IPS DF 6.9 (cell line): ENCODE data around the gene ADAMTS20.

Experiments used
- DNase-seq: peaks from one replicate; pipeline ENCODE4 v3.0.0-alpha.2; 2013; ENCODE audit warnings: low read depth, low spot score
- H3K27ac ChIP-seq: one replicate; pipeline ENCODE4 v1.5.1; 2013; ENCODE audit warnings: low read length, control low read depth
- H3K27me3 ChIP-seq: 2 replicates; pipeline ENCODE4 v1.6.1; 2013; ENCODE audit warnings: mild to moderate bottlenecking, low read length; ENCODE audit not compliant: control insufficient read depth, insufficient read depth
- H3K36me3 ChIP-seq: 2 replicates; pipeline ENCODE4 v1.6.1; 2013; ENCODE audit warnings: low read length; ENCODE audit not compliant: control insufficient read depth, insufficient read depth
- H3K4me1 ChIP-seq: 2 replicates; pipeline ENCODE4 v1.6.1; 2013; ENCODE audit warnings: low read length; ENCODE audit not compliant: control insufficient read depth, insufficient read depth
- H3K4me3 ChIP-seq: 2 replicates; pipeline ENCODE4 v1.5.1; 2013; ENCODE audit warnings: mild to moderate bottlenecking, low read length
- H3K9me3 ChIP-seq: 2 replicates; pipeline ENCODE4 v1.6.1; 2013; ENCODE audit warnings: low read length, inconsistent platforms; ENCODE audit not compliant: control insufficient read depth, insufficient read depth
- WGBS: extraction: QIAGEN DNeasy Blood & Tissue Kit; methylation state at CpG from one replicate; pipeline ENCODE4 v1.1.7; 2013; ENCODE audit warnings: mixed read lengths, missing lambda C conversion rate; ENCODE audit not compliant: insufficient read length, insufficient coverage; 5-methylcytosine and 5-hydroxymethylcytosine counted together

ADAMTS20 gene, protein sequence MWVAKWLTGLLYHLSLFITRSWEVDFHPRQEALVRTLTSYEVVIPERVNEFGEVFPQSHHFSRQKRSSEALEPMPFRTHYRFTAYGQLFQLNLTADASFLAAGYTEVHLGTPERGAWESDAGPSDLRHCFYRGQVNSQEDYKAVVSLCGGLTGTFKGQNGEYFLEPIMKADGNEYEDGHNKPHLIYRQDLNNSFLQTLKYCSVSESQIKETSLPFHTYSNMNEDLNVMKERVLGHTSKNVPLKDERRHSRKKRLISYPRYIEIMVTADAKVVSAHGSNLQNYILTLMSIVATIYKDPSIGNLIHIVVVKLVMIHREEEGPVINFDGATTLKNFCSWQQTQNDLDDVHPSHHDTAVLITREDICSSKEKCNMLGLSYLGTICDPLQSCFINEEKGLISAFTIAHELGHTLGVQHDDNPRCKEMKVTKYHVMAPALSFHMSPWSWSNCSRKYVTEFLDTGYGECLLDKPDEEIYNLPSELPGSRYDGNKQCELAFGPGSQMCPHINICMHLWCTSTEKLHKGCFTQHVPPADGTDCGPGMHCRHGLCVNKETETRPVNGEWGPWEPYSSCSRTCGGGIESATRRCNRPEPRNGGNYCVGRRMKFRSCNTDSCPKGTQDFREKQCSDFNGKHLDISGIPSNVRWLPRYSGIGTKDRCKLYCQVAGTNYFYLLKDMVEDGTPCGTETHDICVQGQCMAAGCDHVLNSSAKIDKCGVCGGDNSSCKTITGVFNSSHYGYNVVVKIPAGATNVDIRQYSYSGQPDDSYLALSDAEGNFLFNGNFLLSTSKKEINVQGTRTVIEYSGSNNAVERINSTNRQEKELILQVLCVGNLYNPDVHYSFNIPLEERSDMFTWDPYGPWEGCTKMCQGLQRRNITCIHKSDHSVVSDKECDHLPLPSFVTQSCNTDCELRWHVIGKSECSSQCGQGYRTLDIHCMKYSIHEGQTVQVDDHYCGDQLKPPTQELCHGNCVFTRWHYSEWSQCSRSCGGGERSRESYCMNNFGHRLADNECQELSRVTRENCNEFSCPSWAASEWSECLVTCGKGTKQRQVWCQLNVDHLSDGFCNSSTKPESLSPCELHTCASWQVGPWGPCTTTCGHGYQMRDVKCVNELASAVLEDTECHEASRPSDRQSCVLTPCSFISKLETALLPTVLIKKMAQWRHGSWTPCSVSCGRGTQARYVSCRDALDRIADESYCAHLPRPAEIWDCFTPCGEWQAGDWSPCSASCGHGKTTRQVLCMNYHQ (N-terminal part only)

DNA sequence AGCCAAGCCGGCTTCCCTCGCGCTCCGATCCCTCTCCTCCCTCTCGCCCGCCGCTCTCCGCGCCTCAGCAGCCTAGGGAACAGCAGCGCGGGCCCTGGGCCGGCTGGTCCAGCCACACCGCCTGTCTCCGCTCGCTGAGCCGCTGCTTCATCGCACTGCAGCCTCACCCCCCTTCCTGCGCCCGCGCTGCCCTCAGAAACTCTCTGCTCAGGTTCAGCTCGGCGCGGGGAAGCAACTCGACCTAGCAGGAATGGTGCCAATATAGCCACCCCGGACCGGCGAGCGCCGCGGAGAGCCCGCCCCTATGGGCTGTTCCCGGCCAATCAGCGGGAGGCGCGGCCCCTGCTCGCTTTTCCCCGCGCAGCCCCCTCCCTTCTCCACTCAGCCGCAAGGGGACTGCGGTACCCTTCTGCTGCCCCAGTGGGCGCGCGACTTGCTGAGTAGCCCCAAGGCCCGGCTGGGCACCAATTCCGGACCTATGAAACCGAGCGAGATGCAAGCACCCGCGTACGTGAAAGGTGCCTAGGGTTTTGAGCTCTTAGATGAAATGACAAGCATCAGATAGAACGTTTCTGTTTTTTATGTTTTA lies at the start of gene ADAMTS20:
Gene ADAMTS20, minus strand, starts transcription at position 233 of the 589 bp plus-strand sequence. CDS start 282 bp downstream, outside the sequence.
- Histone ChIP-seq H3K27ac (no peak within 1 kb of the TSS), H3K27me3 (peaks cover 6% of the 10 kb centered on the region; the same call in 1 of the 2 replicates), H3K4me1 (no peaks in the 10 kb centered on the region; the same call in 1 of the 2 replicates), H3K4me3 (peak within 1 kb of the TSS; percentile 59; the same call in 1 of the 2 replicates), H3K9me3 (no peaks in the 10 kb centered on the region), H3K36me3 (no peaks in the 10 kb centered on the region)
- DNase-seq, result peak; percentile 61
- WGBS, result no CpG with 5 or more reads among the region's 51 CpGs

DNA sequence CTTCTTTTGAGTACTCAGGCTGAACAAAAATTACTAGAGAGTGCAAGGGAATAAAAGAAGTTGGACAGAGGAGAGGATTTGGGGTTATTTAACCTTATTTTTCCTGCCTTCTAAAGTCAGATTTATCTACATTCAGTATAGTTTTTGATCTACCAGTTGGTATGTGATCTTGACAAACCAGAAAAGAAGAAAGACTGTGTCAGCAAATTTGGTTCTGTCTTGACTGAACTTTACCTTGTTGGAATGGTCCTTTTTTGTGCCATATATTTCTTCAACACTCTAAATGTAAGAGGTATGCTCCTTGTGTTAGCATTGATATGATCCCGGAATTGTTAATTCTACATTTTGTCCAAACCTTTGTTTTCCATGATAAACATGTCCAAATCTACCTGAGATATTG lies 47.7 kb upstream of the ADAMTS20 start:
- Histone ChIP-seq H3K27ac (no peak overlapping the region), H3K4me1 (no peaks in the 10 kb centered on the region), H3K36me3 (no peaks in the 10 kb centered on the region), H3K27me3 (no peaks in the 10 kb centered on the region), H3K4me3 (no peak overlapping the region), H3K9me3 (no peaks in the 10 kb centered on the region)
- no CpG with 5 or more reads among the region's 1 CpG for WGBS
- DNase-seq, result no peak

DNA sequence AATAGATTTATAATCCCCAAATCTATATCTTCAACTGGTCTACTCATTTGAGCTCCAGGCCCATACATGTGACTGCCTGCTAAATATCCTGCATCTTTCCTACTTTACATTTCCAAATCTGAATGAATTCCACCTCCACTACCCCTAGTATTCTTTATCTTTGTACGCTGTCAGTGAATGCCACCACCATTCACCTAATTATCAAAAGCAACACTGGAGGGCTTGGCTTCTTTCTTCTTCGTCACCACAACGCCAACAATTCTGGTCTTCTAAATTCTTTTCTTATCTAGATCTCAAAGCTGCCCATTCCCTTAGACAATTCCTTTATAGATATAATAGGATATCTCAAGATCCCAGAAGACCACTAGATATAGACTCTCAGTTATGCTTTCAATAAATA lies 47.1 kb upstream of the ADAMTS20 start:
- no peaks in the 10 kb centered on the region for H3K27me3 ChIP-seq
- H3K4me3 ChIP-seq, result no peak overlapping the region
- no peak for DNase-seq
- no CpG with 5 or more reads among the region's 3 CpGs for WGBS
- no peaks in the 10 kb centered on the region for H3K36me3 ChIP-seq
- H3K9me3 ChIP-seq, result no peaks in the 10 kb centered on the region
- H3K27ac ChIP-seq, result no peak overlapping the region
- no peaks in the 10 kb centered on the region for H3K4me1 ChIP-seq

DNA sequence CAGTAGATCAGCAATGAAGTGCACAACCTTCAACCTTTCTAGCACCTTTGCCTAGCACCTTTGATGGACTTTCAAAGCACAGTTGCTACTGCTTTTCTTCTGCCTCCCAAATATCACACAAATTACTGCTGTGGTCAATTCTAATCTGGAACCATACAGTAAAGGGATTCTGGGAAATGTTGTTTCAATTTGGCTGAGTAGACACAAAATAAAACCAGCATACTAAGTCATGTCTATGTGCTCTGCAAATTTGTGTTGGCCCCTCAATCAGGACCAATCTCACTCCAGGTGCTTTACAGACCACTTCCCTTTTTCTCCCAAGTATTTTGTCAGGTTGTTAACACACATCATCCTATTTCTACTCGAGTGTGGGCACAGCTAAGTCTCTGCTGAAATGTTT lies 38.3 kb upstream of the ADAMTS20 start:
- no peaks in the 10 kb centered on the region for H3K4me1 ChIP-seq
- H3K27me3 ChIP-seq, result no peaks in the 10 kb centered on the region
- H3K27ac ChIP-seq, result no peak overlapping the region
- no peaks in the 10 kb centered on the region for H3K9me3 ChIP-seq
- no peak for DNase-seq
- H3K36me3 ChIP-seq, result no peaks in the 10 kb centered on the region
- H3K4me3 ChIP-seq, result no peak overlapping the region
- WGBS, result no CpG with 5 or more reads among the region's 1 CpG

DNA sequence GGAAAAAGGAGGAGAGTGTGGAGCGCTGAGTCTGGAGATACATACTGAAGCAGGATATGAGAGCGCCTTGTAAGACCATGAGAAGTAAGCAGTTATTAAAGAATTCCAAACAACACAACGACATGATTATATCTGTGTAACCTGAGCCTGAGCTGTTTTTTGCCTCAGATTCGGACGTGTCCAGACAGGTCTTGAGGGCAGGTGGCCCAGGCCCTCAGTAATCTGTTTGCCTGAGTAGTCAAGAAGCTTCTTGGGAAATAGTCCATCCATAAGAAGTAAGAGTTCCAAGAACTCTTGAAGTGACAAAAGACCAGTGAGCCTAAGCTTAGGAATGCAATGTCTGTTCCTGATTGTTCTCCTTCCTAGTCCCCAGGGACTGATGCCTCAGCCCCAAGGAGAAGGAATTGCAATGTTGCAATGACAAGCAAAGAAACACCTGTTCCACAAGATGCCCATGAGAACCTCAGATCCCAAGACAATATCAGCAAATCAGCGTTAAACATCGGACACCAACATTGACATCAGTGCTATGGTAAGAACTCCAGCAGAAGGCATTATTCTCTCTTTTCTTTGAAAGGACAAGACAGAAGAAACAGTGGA lies 34.7 kb upstream of the ADAMTS20 start:
- Histone ChIP-seq H3K27ac (no peak overlapping the region), H3K27me3 (no peaks in the 10 kb centered on the region), H3K4me3 (no peak overlapping the region), H3K36me3 (no peaks in the 10 kb centered on the region), H3K9me3 (no peaks in the 10 kb centered on the region), H3K4me1 (no peaks in the 10 kb centered on the region)
- no CpG with 5 or more reads among the region's 7 CpGs for WGBS
- DNase-seq, result no peak

DNA sequence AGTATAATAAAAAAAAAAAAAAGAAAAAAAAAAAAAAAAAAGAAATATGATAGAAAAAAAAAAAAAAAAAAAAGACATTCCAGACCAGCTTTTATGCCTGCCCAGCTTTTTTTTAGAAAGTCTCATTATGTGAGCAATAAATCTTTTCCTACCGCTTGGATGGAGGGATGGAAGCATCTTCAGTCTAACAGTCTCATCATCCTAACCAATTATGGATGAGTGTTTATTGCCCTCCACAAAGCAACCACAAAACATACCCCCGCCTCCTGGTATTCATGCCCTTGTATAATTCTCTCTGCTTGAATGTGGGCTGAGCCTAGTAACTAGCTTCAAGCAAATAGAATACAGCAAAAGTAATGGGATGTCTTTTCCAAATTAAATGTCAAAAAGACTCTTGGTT lies 33.7 kb upstream of the ADAMTS20 start:
- no peaks in the 10 kb centered on the region for H3K9me3 ChIP-seq
- H3K27ac ChIP-seq, result no peak overlapping the region
- no peak overlapping the region for H3K4me3 ChIP-seq
- H3K4me1 ChIP-seq, result no peaks in the 10 kb centered on the region
- no peak for DNase-seq
- no peaks in the 10 kb centered on the region for H3K36me3 ChIP-seq
- H3K27me3 ChIP-seq, result no peaks in the 10 kb centered on the region
- no CpG with 5 or more reads among the region's 2 CpGs for WGBS

DNA sequence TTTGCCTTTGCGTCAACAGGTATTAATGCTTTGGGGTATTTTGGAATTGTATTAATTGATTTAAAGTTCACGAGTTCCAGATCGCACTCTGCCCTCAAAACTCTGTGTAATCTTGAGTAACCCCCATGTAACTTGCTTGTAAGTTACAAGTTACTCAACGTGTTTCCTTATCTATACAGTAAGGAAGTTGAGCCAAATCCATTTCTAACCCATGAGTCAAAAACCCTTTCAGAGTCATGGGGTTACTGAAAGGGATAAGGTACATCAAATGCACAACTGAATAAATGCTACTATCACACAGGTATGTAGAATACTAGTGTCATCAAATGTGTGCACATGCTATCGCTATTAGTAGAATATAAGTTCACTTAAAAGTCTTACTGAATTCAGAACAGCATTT lies 28.6 kb upstream of the ADAMTS20 start:
- Histone ChIP-seq H3K9me3 (no peaks in the 10 kb centered on the region), H3K4me1 (no peaks in the 10 kb centered on the region), H3K36me3 (no peaks in the 10 kb centered on the region), H3K4me3 (no peak overlapping the region), H3K27me3 (no peaks in the 10 kb centered on the region), H3K27ac (no peak overlapping the region)
- no peak for DNase-seq
- WGBS, result no CpG with 5 or more reads among the region's 5 CpGs

DNA sequence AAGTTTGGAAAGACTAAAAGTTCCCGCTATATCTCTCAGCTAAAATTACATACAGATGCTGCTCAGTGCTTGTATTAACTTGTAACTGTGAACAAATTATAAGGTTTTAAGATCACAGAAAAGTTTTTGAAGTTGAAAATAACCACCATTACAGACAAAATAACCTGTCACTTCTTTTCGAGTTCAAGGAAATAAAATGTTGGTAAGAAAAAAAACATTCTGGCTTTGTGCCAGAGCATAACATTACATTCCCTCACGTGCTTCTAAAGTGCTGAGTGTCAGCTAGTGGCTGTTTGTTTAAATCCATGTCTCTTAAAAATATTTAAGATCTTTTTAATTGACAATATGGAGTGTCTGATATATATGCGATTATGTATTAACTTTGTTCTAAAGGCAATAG lies 27.2 kb upstream of the ADAMTS20 start:
- Histone ChIP-seq H3K4me1 (no peaks in the 10 kb centered on the region), H3K36me3 (no peaks in the 10 kb centered on the region), H3K9me3 (no peaks in the 10 kb centered on the region), H3K4me3 (no peak overlapping the region), H3K27ac (no peak overlapping the region), H3K27me3 (no peaks in the 10 kb centered on the region)
- no peak for DNase-seq
- no CpG with 5 or more reads among the region's 4 CpGs for WGBS

DNA sequence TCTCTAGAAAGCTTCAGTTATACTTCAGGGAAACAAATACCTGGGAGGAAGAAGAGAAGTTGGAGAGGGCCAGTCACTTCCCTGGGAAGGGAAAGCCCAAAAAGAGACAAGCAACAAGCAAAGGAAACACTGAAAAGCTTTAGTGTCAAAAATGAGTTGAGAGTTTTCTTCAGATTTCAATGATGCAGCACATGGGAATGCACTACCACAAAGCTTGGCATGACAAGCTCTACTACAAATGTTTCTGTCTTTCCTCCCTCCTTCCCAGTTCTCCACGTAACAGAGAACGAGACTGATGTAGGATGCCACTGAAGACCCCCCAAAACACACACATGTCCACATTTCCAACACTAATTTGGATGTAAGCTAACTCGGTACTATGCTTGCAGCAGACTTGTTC lies 26.8 kb upstream of the ADAMTS20 start:
- H3K4me3 ChIP-seq, result no peak overlapping the region
- no CpG with 5 or more reads among the region's 3 CpGs for WGBS
- DNase-seq, result no peak
- no peaks in the 10 kb centered on the region for H3K27me3 ChIP-seq
- no peaks in the 10 kb centered on the region for H3K36me3 ChIP-seq
- H3K27ac ChIP-seq, result no peak overlapping the region
- no peaks in the 10 kb centered on the region for H3K9me3 ChIP-seq
- no peaks in the 10 kb centered on the region for H3K4me1 ChIP-seq
